Upper lobe of right lung (tissue), 1 donor: ENCODE measurements around the gene ARMH2. TPM values are rescaled to one million over a fixed set of nuclear protein-coding genes. Genes with fewer than 3 reads are reported as not detected.

Experiments
- ATAC-seq: fragments of 200-7000 bp; cut with Tn5 transposase; one replicate; pipeline ENCODE4 v1.9.1; 2020; ENCODE audit warnings: mild to moderate bottlenecking, moderate library complexity
- DNase-seq: peaks from one replicate; pipeline ENCODE4 v3.0.0-alpha.2; 2020
- H3K27ac ChIP-seq: fragments of 200-600 bp; one replicate; pipeline ENCODE4 v1.8.0; 2022
- H3K27me3 ChIP-seq: fragments of 200-600 bp; one replicate; pipeline ENCODE4 v1.8.0; 2022; ENCODE audit warnings: mild to moderate bottlenecking
- H3K36me3 ChIP-seq: fragments of 200-600 bp; one replicate; pipeline ENCODE4 v1.8.0; 2022
- H3K4me1 ChIP-seq: fragments of 200-600 bp; one replicate; pipeline ENCODE4 v1.8.0; 2022
- H3K4me3 ChIP-seq: fragments of 200-600 bp; one replicate; pipeline ENCODE4 v1.8.0; 2022; ENCODE audit warnings: mild to moderate bottlenecking
- H3K9me3 ChIP-seq: fragments of 200-600 bp; one replicate; pipeline ENCODE4 v1.8.0; 2022
- CTCF ChIP-seq: fragments of 200-600 bp; IDR thresholded peaks from one replicate; pipeline ENCODE4 v1.8.0; 2022; ENCODE audit warnings: antibody characterized with exemption
- intact Hi-C: fragments of 100-400 bp; cut with DNase I; formaldehyde crosslinking; loops from one replicate; pipeline ENCODE4 v1.11.0; 2022
- total RNA-seq: library from RNA; stranded (reverse); fragmentation: NEBNext Ultra II Directional; extraction: Animal tissue kit (Norgen Biotek cat#: 25700); gene quantifications from one replicate; pipeline ENCODE4 v1.2.1, GENCODE V29; 2021
- donor health status: DM: no; HTN: yes; CAD: no; lungs with severe emphysema.

Gene ARMH2
- total RNA-seq, 1 donor from 2014 or later: not detected

- H3K9me3 ChIP-seq: no peaks in the 10 kb centered on the region
- no peak overlapping the region for H3K27ac ChIP-seq
- H3K27me3 ChIP-seq: no peaks in the 10 kb centered on the region
- ATAC-seq (no peak), DNase-seq (no peak)
- no peak overlapping the region for H3K4me3 ChIP-seq
- peaks cover 6% of the 10 kb centered on the region for H3K4me1 ChIP-seq
- TF ChIP-seq CTCF: no peak
- intact Hi-C loops: no loop called here
- peaks cover 18% of the 10 kb centered on the region for H3K36me3 ChIP-seq
Observed at GRCh38 chr6:24779416-24780016, 19.2 kb downstream of the ARMH2 start.

GRCh38 chr6:24778878-24779277 lies 19.8 kb downstream of the ARMH2 start:
- no peak for DNase-seq
- no peaks in the 10 kb centered on the region for H3K27me3 ChIP-seq
- peaks cover 14% of the 10 kb centered on the region for H3K36me3 ChIP-seq
- no peak for ATAC-seq
- intact Hi-C loops: no loop called here
- H3K27ac ChIP-seq: no peak overlapping the region
- H3K9me3 ChIP-seq: no peaks in the 10 kb centered on the region
- H3K4me1 ChIP-seq: peaks cover 6% of the 10 kb centered on the region
- no peak overlapping the region for H3K4me3 ChIP-seq
- TF ChIP-seq CTCF: no peak

GRCh38 chr6:24778121-24778520 lies 20.6 kb downstream of the ARMH2 start:
- H3K9me3 ChIP-seq: no peaks in the 10 kb centered on the region
- DNase-seq (no peak), ATAC-seq (no peak)
- H3K36me3 ChIP-seq: peaks cover 8% of the 10 kb centered on the region
- peaks cover 6% of the 10 kb centered on the region for H3K4me1 ChIP-seq
- intact Hi-C loops: no loop called here
- TF ChIP-seq CTCF: no peak
- H3K4me3 ChIP-seq: no peak overlapping the region
- no peak overlapping the region for H3K27ac ChIP-seq
- no peaks in the 10 kb centered on the region for H3K27me3 ChIP-seq

- no peak overlapping the region for H3K4me3 ChIP-seq
- H3K36me3 ChIP-seq: no peaks in the 10 kb centered on the region
- intact Hi-C loops: no loop called here
- no peaks in the 10 kb centered on the region for H3K9me3 ChIP-seq
- no peak for ATAC-seq
- H3K27ac ChIP-seq: no peak overlapping the region
- no peak for TF ChIP-seq CTCF
- DNase-seq: no peak
- H3K27me3 ChIP-seq: no peaks in the 10 kb centered on the region
- peaks cover 6% of the 10 kb centered on the region for H3K4me1 ChIP-seq
Observed at GRCh38 chr6:24777227-24777626, 21.5 kb downstream of the ARMH2 start.

- H3K4me1 ChIP-seq: peaks cover 6% of the 10 kb centered on the region
- DNase-seq (no peak), ATAC-seq (no peak)
- peak overlapping the region; percentile 88 for H3K27ac ChIP-seq
- H3K4me3 ChIP-seq: peak overlapping the region; percentile 97
- H3K9me3 ChIP-seq: no peaks in the 10 kb centered on the region
- intact Hi-C loops: no loop called here
- H3K36me3 ChIP-seq: no peaks in the 10 kb centered on the region
- no peak for TF ChIP-seq CTCF
- no peaks in the 10 kb centered on the region for H3K27me3 ChIP-seq
Observed at GRCh38 chr6:24775520-24776058, 23.1 kb downstream of the ARMH2 start.
